Measurements from ENCODE around the gene ANO8.

GRCh38 chr19:17286263-17286662, 48.4 kb downstream of the ANO8 start:
- no peak for TF ChIP-seq CTCF (IDR thresholded peaks at IDR 0.05)
- no peak for TF ChIP-seq POLR2A (IDR thresholded peaks at IDR 0.05)

Data from right lobe of liver (tissue), 4 donors.